ENCODE results near the gene STAMBP. TPM values are rescaled to one million over a fixed set of nuclear protein-coding genes. Genes with fewer than 3 reads are reported as not detected.
"Not testable (repeated sequence)": the region's sequence is repeated elsewhere in the genome, so short reads cannot be mapped to it uniquely, and the experiment has no call there.

The STAMBP gene
- polyA plus RNA-seq, 3 donors from 2014 or later = 46.8 to 56.4 (median 48.6) TPM

DNA sequence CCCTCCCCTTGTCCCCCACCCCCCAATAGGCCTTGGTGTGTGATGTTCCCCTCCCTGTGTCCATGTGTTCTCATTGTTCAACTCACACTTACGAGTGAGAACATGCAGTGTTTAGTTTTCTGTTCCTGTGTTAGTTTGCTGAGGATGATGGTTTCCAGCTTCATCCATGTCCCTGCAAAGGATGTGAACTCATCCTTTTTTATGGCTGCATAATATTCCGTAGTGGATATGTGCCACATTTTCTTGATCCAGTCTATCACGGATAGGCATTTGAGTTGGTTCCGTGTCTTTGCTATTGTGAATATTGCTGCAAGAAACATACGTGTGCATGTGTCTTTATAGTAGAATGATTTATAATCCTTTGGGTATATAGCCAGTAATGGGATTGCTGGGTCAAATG, 49.2 kb downstream of the STAMBP start:
- H3K4me1 Mint-ChIP-seq; H3K4me3 Mint-ChIP-seq; H3K27me3 Mint-ChIP-seq (ENCODE audit: low read depth in 3 of 3); H3K27ac Mint-ChIP-seq; DNase-seq; H3K9me3 Mint-ChIP-seq; H3K36me3 Mint-ChIP-seq: not testable (repeated sequence)

DNA sequence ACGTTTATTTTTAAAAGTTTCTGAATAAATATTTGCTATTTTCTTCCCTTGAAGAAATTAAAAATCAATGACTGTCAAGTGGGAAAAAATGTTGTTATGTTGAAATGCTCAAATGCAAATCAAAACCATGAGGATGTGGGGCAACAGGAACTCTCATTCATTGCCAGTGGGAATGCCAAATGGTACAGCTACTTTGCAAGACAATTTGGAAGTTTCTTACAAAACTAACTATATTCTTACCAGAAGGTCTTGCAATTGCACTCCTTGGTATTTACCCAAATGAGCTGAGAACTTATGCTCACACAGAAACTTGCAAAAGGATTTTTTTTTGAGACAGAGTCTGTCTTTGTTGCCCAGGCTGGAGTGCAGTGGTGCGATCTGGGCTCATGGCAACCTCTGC, 56.6 kb downstream of the STAMBP start:
- Mint-ChIP-seq H3K36me3 (no peaks in the 10 kb centered on the region), H3K27ac (no peak overlapping the region)
- DNase-seq = no peak

GRCh38 chr2:73886357-73886756, 57.6 kb downstream of the STAMBP start:
- DNase-seq = peak in 2 of 3 donors; percentile 9 to 16
- Mint-ChIP-seq H3K4me3 (peak overlapping the region in 1 of 5 donors; percentile 65), H3K27ac (peak overlapping the region in 2 of 6 donors; percentile 7 to 61), H3K36me3 (no peaks in the 10 kb centered on the region), H3K27me3 (ENCODE audit: low read depth in 3 of 3) (peaks cover 0 to 10% (median 6%) of the 10 kb centered on the region in 3 donors), H3K9me3 (no peaks in the 10 kb centered on the region), H3K4me1 (peaks cover 3 to 14% of the 10 kb centered on the region in 2 donors)

More for the DNA sequence above, 56.6 kb downstream of the STAMBP start:
- peaks cover 3 to 14% of the 10 kb centered on the region in 2 donors for H3K4me1 Mint-ChIP-seq
- no peaks in the 10 kb centered on the region for H3K9me3 Mint-ChIP-seq
- no peak overlapping the region for H3K4me3 Mint-ChIP-seq
- H3K27me3 Mint-ChIP-seq (ENCODE audit: low read depth in 3 of 3) = peaks cover 0 to 7% (median 4%) of the 10 kb centered on the region in 3 donors

DNA sequence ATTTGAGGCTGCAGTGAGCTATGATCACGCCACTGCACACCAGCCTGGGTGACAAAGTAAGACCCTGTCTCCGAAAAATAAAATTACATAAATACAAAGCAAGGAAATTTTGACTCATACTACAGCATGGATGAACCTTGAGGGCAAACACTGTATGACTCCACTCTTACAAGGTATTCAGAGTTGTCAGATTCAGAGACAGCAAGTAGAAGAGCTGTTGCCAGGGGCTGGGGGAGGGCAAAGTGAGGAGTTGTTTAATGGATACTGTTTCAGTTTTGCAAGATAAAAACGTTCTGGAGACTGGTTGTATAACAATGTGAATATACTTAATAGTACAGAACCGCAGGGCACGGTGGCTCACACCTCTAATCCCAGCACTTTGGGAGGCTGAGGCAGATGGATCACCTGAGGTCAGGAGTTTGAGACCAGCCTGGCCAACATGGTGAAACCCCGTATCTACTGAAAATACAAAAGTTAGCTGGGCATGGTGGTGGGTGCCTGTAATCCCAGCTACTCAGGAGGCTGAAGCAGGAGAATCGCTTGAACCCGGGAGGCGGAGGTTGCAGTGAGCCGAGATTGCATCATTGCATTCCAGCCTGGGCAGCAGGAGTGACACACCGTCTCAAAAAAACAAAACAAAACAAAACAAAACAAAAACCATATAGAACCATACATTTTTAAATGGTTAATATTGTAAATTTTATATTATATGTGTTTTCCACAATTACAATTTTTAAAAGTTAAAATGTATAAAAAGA, 59.0 kb downstream of the STAMBP start:
- H3K9me3 Mint-ChIP-seq; DNase-seq; H3K27ac Mint-ChIP-seq; H3K4me3 Mint-ChIP-seq; H3K36me3 Mint-ChIP-seq; H3K27me3 Mint-ChIP-seq (ENCODE audit: low read depth in 3 of 3): not testable (repeated sequence)
- H3K4me1 Mint-ChIP-seq = peaks cover 3 to 14% of the 10 kb centered on the region in 2 donors

- no peak for DNase-seq
- Mint-ChIP-seq H3K4me3 (no peak overlapping the region), H3K36me3 (no peaks in the 10 kb centered on the region), H3K27ac (no peak overlapping the region), H3K27me3 (ENCODE audit: low read depth in 3 of 3) (peaks cover 0 to 9% (median 6%) of the 10 kb centered on the region in 3 donors), H3K4me1 (peaks cover 3 to 14% of the 10 kb centered on the region in 2 donors), H3K9me3 (no peaks in the 10 kb centered on the region)
Observed at GRCh38 chr2:73888388-73888787, 59.6 kb downstream of the STAMBP start.

GRCh38 chr2:73889206-73889605, 60.4 kb downstream of the STAMBP start:
- H3K36me3 Mint-ChIP-seq = no peaks in the 10 kb centered on the region
- H3K4me3 Mint-ChIP-seq = no peak overlapping the region
- peaks cover 0 to 7% (median 6%) of the 10 kb centered on the region in 3 donors for H3K27me3 Mint-ChIP-seq (ENCODE audit: low read depth in 3 of 3)
- H3K9me3 Mint-ChIP-seq = no peaks in the 10 kb centered on the region
- DNase-seq = no peak
- H3K4me1 Mint-ChIP-seq = peaks cover 3 to 14% of the 10 kb centered on the region in 2 donors
- H3K27ac Mint-ChIP-seq = no peak overlapping the region

DNA sequence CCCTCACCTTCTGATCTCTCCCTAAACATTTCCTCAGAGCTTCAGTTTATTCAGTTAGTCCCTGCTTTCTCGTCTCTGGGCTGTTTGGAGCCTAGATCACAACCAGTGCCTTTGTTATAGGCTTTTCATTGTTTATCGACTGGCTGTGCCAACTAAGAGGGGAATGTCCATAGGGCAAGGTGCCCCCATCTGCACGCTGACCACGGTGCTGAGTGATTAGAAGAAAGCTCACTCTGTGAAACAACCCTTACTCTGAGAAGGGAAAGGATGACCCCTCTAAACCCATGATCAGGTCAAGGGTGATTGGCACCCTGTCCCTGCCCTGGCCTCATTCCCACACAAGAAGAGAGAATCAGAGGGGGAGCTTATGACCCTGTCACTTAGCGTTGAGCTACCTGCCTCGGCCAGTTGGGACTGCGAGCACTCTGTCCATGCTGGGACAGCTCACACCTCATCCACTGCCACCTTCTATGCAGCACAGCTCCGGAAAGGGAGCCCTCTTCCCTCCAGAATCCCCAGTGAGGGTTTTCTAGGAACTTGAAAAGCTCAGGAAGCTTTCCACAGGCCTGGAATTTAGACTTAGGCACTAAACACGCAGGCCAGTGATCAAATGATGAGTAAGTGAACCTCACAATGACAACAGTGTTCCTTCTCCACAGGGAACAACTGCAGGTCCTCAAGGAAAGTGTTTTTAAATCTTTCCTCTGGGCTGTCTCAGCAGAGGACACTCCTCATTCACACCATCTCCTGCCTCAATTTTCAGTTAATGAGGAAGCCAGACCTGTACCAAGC, 61.7 kb downstream of the STAMBP start:
- Mint-ChIP-seq H3K9me3 (no peaks in the 10 kb centered on the region), H3K36me3 (no peaks in the 10 kb centered on the region), H3K4me1 (peaks cover 7 to 22% of the 10 kb centered on the region in 2 donors), H3K27ac (no peak overlapping the region), H3K27me3 (ENCODE audit: low read depth in 3 of 3) (peaks cover 0 to 7% (median 6%) of the 10 kb centered on the region in 3 donors), H3K4me3 (no peak overlapping the region)
- no peak for DNase-seq

DNA sequence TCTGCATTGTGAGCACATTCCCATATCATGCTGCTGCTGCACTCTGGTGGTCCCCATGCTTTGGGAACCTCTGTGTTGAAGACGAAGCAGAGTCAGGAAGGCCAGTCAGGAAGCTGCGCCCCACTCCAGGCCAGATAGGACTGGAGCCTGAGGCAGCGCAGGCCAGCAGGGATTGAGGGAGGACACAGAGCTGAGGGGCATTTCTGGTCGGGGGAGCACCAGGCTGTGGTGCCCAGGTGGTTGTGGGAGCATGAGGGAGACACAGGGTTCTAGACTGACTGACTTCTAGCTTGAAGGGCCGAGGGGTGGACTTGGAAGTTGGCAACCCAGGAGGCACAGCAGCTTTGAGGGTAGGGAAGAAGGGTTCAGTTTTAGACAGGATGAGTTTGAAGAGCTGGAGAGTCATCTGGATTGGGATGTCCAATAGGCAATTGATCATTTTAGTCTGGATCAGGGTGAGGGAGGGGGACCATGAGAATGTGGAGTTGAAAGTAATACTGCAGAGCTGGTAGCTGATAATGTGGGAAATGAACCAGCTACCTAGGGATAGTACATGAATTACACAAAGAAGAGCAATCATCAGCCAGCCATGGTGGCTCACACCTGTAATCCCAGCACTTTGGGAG, 62.6 kb downstream of the STAMBP start:
- Mint-ChIP-seq H3K4me3 (no peak overlapping the region), H3K36me3 (no peaks in the 10 kb centered on the region), H3K9me3 (no peaks in the 10 kb centered on the region), H3K27ac (peak overlapping the region in 1 of 6 donors; percentile 4), H3K4me1 (peaks cover 13 to 24% of the 10 kb centered on the region in 2 donors), H3K27me3 (ENCODE audit: low read depth in 3 of 3) (peaks cover 0 to 5% (median 2%) of the 10 kb centered on the region in 3 donors)
- DNase-seq = no peak

DNA sequence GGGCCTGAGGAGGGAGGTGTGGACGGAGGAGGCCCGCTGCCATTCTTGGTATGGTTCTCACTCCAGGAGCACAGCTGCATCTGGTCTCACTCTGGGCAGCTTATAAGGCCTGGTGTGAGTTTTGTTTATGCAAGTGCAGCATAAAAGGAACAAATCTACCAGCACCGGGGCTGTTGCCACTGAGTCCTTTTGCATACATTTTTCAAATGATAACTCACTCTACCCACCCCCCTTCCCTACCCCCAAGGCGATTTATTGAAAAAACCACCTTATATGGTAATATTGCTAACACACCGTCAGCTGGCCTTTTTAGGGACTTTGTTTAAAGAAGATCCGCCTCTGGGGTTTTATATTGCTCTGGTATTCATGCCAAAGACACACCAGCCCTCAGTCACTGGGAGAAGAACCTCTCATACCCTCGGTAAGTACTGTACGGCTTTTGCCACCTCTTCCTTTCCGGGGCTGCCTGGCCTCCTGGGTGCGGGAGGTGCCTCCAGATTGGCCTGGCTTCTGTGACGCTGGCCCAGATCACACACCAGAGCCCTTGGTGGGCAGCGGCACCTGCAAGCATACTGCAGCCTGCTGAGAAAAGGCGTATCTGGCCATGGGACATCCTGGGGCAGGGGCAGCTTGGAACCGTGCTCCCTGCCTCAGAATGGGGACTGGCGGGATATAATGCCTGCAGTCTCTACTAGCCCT, 64.0 kb downstream of the STAMBP start, which contains the start of gene ACTG2:
TSS of gene ACTG2 (plus strand) at position 378 of the 699 bp plus-strand sequence. CDS start 8,304 bp downstream, outside the sequence.
- Mint-ChIP-seq H3K27ac (peak within 1 kb of the TSS in 2 of 6 donors; percentile 34 to 66), H3K9me3 (no peaks in the 10 kb centered on the region), H3K4me3 (no peak within 1 kb of the TSS), H3K4me1 (peaks cover 24 to 30% of the 10 kb centered on the region in 2 donors), H3K36me3 (no peaks in the 10 kb centered on the region), H3K27me3 (ENCODE audit: low read depth in 3 of 3) (peaks cover 0 to 7% (median 2%) of the 10 kb centered on the region in 3 donors)
- no peak for DNase-seq

GRCh38 chr2:73893764-73894474, 65.2 kb downstream of the STAMBP start:
- H3K27ac Mint-ChIP-seq = peak overlapping the region in 3 of 6 donors; percentile 36 to 66 (median 42)
- H3K27me3 Mint-ChIP-seq (ENCODE audit: low read depth in 3 of 3) = peaks cover 0 to 6% (median 2%) of the 10 kb centered on the region in 3 donors
- no peaks in the 10 kb centered on the region for H3K36me3 Mint-ChIP-seq
- peaks cover 24 to 31% of the 10 kb centered on the region in 2 donors for H3K4me1 Mint-ChIP-seq
- DNase-seq = no peak
- no peak overlapping the region for H3K4me3 Mint-ChIP-seq
- no peaks in the 10 kb centered on the region for H3K9me3 Mint-ChIP-seq

GRCh38 chr2:73894475-73894850, 65.7 kb downstream of the STAMBP start:
- Mint-ChIP-seq H3K4me1 (peaks cover 24 to 31% of the 10 kb centered on the region in 2 donors), H3K4me3 (no peak overlapping the region), H3K27ac (peak overlapping the region in 5 of 6 donors; percentile 30 to 79 (median 42)), H3K9me3 (no peaks in the 10 kb centered on the region), H3K27me3 (ENCODE audit: low read depth in 3 of 3) (peaks cover 0 to 6% (median 2%) of the 10 kb centered on the region in 3 donors), H3K36me3 (no peaks in the 10 kb centered on the region)
- DNase-seq = no peak

DNA sequence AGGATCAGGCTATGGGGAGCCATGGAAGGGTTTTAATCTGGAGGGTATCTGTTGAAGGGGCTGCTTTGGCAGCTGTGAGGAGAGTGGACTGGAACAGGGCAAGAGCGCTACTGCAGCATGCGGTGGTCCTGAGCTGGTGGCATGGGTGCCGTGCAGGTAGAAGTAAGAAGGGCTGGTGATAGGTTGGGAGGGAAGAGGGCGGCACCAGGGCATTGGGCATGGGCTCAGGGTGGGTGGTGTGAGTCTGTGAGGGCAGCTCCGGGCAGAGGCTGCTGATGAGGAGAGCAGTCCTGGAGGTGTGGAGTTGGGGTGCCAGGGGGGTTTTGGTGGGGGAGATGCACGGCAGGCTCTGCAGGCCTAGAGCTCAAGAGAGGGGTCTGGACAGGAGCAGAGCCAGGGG, 66.1 kb downstream of the STAMBP start:
- Mint-ChIP-seq H3K9me3 (no peaks in the 10 kb centered on the region), H3K4me3 (no peak overlapping the region), H3K27me3 (ENCODE audit: low read depth in 3 of 3) (peaks cover 0 to 4% (median 2%) of the 10 kb centered on the region in 3 donors), H3K27ac (peak overlapping the region; percentile 24 to 88 (median 38)), H3K4me1 (peaks cover 24 to 31% of the 10 kb centered on the region in 2 donors), H3K36me3 (no peaks in the 10 kb centered on the region)
- no peak for DNase-seq

DNA sequence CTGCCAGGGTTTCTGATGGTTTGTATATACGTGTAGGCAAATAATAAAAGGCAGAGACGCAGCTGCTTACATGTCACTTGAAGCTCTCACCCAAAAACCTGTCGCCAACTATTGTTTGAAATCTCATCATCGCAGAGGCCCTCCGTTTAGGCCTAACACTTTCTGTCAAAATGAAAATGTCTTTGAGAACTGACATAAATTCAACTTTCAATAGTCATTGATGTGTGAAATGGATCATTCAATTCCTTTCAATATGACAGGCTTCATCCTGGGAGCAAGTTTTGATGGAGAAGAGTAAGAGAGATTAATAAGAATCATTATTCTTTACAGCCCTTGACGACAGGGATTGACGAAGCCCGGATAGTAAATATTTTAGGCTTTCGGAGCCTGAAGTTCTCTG, 66.7 kb downstream of the STAMBP start:
- Mint-ChIP-seq H3K9me3 (no peaks in the 10 kb centered on the region), H3K27me3 (ENCODE audit: low read depth in 3 of 3) (peaks cover 0 to 4% (median 2%) of the 10 kb centered on the region in 3 donors), H3K4me3 (no peak overlapping the region), H3K4me1 (peaks cover 24 to 31% of the 10 kb centered on the region in 2 donors), H3K27ac (peak overlapping the region in 5 of 6 donors; percentile 24 to 88 (median 79)), H3K36me3 (no peaks in the 10 kb centered on the region)
- no peak for DNase-seq
